Transverse colon (tissue), 4 donors: ENCODE measurements around the gene RPS6KA3. TPM values are rescaled to one million over a fixed set of nuclear protein-coding genes. Genes with fewer than 3 reads are reported as not detected.

Experiments used
- DNase-seq: peaks from one replicate; pipeline ENCODE4 v3.0.0-alpha.2; 2019
- H3K27ac ChIP-seq, 4 donors: fragments of 200-600 bp; sonication (generic); 2 replicates each; pipeline ENCODE4 v1.5.1; 2016 to 2018; ENCODE audit warnings: inconsistent platforms in 4 of 4
- H3K27me3 ChIP-seq: fragments of 200-600 bp; sonication (generic); 2 replicates; pipeline ENCODE4 v1.5.1; 2017; ENCODE audit warnings: inconsistent platforms
- H3K36me3 ChIP-seq, 4 donors: fragments of 200-600 bp; sonication (generic); 2 replicates each; pipeline ENCODE4 v1.5.1; 2017 to 2019; ENCODE audit warnings: inconsistent platforms in 4 of 4
- H3K4me1 ChIP-seq, 4 donors: fragments of 200-600 bp; sonication (generic); 2 replicates each; pipeline ENCODE4 v1.5.1; 2017 to 2020; ENCODE audit warnings: inconsistent platforms in 4 of 4
- H3K4me3 ChIP-seq, 4 donors: fragments of 200-600 bp; sonication (generic); 1 replicate in 1 of 4; 2 replicates in 3 of 4; pipeline versions ENCODE4 v1.5.1 to v1.6.1; 2017 to 2019; ENCODE audit warnings: inconsistent platforms in 4 of 4
- H3K9me3 ChIP-seq, 2 donors: fragments of 200-600 bp; sonication (generic); 2 replicates each; pipeline ENCODE4 v1.5.1; 2017 to 2019; ENCODE audit warnings: inconsistent platforms in 2 of 2
- EP300 ChIP-seq: sonication (generic); formaldehyde crosslinking; IDR thresholded peaks from one replicate; pipeline ENCODE4 v1.6.1; 2017; ENCODE audit warnings: antibody characterized with exemption, low read depth
- POLR2A ChIP-seq: fragments of 450-650 bp; IDR thresholded peaks from one replicate; pipeline ENCODE4 v1.6.1; 2016; ENCODE audit warnings: antibody characterized with exemption, mild to moderate bottlenecking, moderate library complexity
- POLR2AphosphoS5 ChIP-seq, 3 donors: sonication (generic); formaldehyde crosslinking; IDR thresholded peaks; one replicate each; pipeline ENCODE4 v1.6.1; 2016; ENCODE audit warnings: antibody characterized with exemption in 3 of 3
- WGBS, 2 donors: methylation state at CpG; one replicate each; pipeline ENCODE4 v1.1.5; 2018; ENCODE audit warnings: low coverage in 1 of 2; 5-methylcytosine and 5-hydroxymethylcytosine counted together
- in situ Hi-C, 4 donors: fragments of 200-750 bp; cut with MboI; loops; one replicate each; pipeline versions ENCODE4 v1.15.0 to v1.15.1; 2017; ENCODE audit warnings: low sequenced_read_pairs in 3 of 4, low pct_ligation_motif_present in 1 of 4, low pct_unique_long_range_greater_than_20kb in 1 of 4
- intact Hi-C: fragments of 100-400 bp; cut with DNase I; formaldehyde crosslinking; loops from one replicate; pipeline ENCODE4 v1.15.1; 2023; ENCODE audit warnings: low total_unique reads
- total RNA-seq, 4 donors: library from RNA; depleted of rRNA; stranded (reverse); fragments of >200 nt; gene quantifications; one replicate each; pipeline ENCODE4 v1.1.0, GENCODE V29; 2016
- TF ChIP-seq, protein P1 (sequence below), 5 experiments: fragments of 200-600 bp in 3 of 5; fragments of 450-650 bp in 2 of 5; sonication (generic) in 3 of 5; IDR thresholded peaks; 1 replicate in 2 of 5; 2 replicates in 3 of 5; pipeline ENCODE4 v1.5.1; 2016 to 2017; ENCODE audit warnings: antibody characterized with exemption in 5 of 5, inconsistent platforms in 3 of 5, mild to moderate bottlenecking in 2 of 5, moderate library complexity in 1 of 5

Gene RPS6KA3
- total RNA-seq, 4 donors from 2014 or later: 28.7 to 73.0 (median 49.8) TPM

DNA sequence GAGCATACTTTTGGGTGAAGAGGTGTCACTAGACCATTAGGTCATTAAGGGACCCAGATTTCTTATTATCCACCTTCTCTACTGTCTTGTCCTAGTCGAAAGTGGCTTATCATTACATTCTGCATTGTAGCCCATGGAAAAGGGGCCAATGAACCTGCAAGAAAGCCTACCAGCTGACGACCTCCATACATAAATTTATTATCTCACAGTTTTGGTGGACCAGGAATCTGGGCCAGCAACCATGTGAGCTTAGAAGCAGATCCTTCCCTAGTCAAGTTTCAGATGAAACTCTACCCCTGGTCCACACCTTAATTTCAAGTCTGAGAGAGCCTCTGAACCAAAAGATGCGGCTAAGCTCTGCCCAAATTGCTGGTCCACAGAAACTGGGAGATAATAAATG lies 37.6 kb downstream of the RPS6KA3 start:
- H3K9me3 ChIP-seq: no peaks in the 10 kb centered on the region
- no peaks in the 10 kb centered on the region for H3K36me3 ChIP-seq
- intact Hi-C loops (no loop called here), in situ Hi-C loops (no loop called here)
- DNase-seq: no peak
- H3K27ac ChIP-seq: no peak overlapping the region
- H3K4me3 ChIP-seq: no peak overlapping the region
- 63 to 100% methylated on average over 1 to 3 of the region's 3 CpGs for WGBS, 2 donors
- no peak for TF ChIP-seq POLR2A
- TF ChIP-seq POLR2AphosphoS5 (IDR thresholded peaks at IDR 0.05): no peak
- TF ChIP-seq, protein P1, sequence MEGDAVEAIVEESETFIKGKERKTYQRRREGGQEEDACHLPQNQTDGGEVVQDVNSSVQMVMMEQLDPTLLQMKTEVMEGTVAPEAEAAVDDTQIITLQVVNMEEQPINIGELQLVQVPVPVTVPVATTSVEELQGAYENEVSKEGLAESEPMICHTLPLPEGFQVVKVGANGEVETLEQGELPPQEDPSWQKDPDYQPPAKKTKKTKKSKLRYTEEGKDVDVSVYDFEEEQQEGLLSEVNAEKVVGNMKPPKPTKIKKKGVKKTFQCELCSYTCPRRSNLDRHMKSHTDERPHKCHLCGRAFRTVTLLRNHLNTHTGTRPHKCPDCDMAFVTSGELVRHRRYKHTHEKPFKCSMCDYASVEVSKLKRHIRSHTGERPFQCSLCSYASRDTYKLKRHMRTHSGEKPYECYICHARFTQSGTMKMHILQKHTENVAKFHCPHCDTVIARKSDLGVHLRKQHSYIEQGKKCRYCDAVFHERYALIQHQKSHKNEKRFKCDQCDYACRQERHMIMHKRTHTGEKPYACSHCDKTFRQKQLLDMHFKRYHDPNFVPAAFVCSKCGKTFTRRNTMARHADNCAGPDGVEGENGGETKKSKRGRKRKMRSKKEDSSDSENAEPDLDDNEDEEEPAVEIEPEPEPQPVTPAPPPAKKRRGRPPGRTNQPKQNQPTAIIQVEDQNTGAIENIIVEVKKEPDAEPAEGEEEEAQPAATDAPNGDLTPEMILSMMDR (IDR thresholded peaks at IDR 0.05): no peak
- TF ChIP-seq EP300: no peak
- H3K4me1 ChIP-seq: peaks cover 0 to 3% (median 0%) of the 10 kb centered on the region in 4 donors
- no peaks in the 10 kb centered on the region for H3K27me3 ChIP-seq

DNA sequence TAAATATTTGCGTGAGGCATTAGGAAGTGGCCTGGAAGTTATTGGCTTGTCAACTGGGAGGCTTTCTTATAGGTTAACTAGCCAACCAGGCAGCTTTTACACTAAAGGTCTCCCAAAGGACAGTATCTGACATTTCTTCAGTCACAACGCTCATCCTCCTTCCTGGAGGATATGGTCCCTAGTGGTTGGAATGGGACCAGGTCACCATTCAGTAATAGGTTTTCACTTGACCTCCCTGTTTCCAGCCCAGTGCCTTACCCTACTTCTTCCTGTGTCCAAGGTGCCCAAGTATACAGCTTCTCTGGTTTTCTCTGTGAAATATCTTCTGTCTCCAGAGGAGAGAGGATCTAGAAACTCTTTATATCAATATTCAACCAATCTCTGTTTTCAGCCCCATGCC lies 38.5 kb downstream of the RPS6KA3 start:
- DNase-seq: no peak
- no peak for TF ChIP-seq POLR2A
- TF ChIP-seq EP300: no peak
- TF ChIP-seq, protein P1 (IDR thresholded peaks at IDR 0.05): no peak
- no peak for TF ChIP-seq POLR2AphosphoS5 (IDR thresholded peaks at IDR 0.05)
- Histone ChIP-seq H3K27me3 (no peaks in the 10 kb centered on the region), H3K9me3 (no peaks in the 10 kb centered on the region), H3K36me3 (no peaks in the 10 kb centered on the region), H3K27ac (no peak overlapping the region), H3K4me3 (no peak overlapping the region), H3K4me1 (peaks cover 0 to 3% (median 0%) of the 10 kb centered on the region in 4 donors)
- 85% methylated on average over 2 of the region's 2 CpGs; no CpG with 5 or more reads in 1 of the 2 donors for WGBS, 2 donors
- intact Hi-C loops (no loop called here), in situ Hi-C loops (no loop called here)

DNA sequence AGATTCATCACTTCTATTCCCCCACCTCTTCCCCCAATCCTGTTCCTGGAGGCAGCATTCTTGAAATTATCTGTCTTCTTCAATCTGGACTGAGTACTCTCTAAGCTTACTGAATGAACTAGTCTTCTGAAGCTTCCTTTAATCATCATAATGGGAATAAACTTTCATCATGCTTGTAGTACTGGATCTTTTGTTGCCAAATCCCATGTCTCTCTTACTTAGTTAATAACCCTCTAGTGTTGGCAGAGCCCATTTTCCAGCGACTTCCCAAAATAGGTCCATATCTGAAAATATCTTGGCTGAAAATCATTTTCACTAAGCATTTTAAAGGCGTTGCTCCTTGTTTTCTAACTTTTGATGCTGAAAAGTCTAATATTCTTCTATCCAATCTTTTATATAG lies 39.6 kb downstream of the RPS6KA3 start:
- DNase-seq: no peak
- 62 to 100% methylated on average over 1 to 2 of the region's 2 CpGs for whole genome bisulfite sequencing, 2 donors
- H3K27ac ChIP-seq: no peak overlapping the region
- TF ChIP-seq POLR2AphosphoS5 (IDR thresholded peaks at IDR 0.05) (no peak), POLR2A (no peak), EP300 (no peak)
- TF ChIP-seq, protein P1 (IDR thresholded peaks at IDR 0.05): no peak
- H3K36me3 ChIP-seq: no peaks in the 10 kb centered on the region
- peaks cover 0 to 3% (median 0%) of the 10 kb centered on the region in 4 donors for H3K4me1 ChIP-seq
- no peak overlapping the region for H3K4me3 ChIP-seq
- H3K9me3 ChIP-seq: no peaks in the 10 kb centered on the region
- intact Hi-C loops (no loop called here), in situ Hi-C loops (no loop called here)
- no peaks in the 10 kb centered on the region for H3K27me3 ChIP-seq

DNA sequence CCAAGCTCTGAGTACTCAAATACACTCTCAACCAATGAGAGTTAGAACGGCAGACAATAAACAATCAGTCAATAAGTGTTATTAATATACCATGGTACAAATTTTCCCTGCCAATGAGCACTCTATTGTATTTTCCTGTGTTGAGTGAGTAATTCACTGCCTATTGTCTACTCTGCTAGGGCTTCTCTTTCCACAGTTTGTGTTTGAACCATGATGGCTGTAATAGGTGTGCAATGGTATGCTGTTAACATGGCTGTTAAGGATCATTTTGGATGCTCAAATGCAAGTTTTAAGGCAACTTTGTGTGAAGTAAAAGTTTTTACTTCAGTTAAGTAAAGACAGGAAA lies 41.2 kb downstream of the RPS6KA3 start:
- in situ Hi-C loops: no loop called here
- Histone ChIP-seq H3K27me3 (no peaks in the 10 kb centered on the region), H3K27ac (no peak overlapping the region), H3K9me3 (no peaks in the 10 kb centered on the region), H3K4me1 (peaks cover 0 to 3% (median 0%) of the 10 kb centered on the region in 4 donors), H3K36me3 (no peaks in the 10 kb centered on the region), H3K4me3 (no peak overlapping the region)
- intact Hi-C loops: no loop called here
- no peak for DNase-seq
- 61% methylated on average over 1 of the region's 1 CpG; no CpG with 5 or more reads in 1 of the 2 donors for WGBS, 2 donors
- TF ChIP-seq EP300 (no peak), POLR2A (no peak), POLR2AphosphoS5 (IDR thresholded peaks at IDR 0.05) (no peak)
- TF ChIP-seq, protein P1 (IDR thresholded peaks at IDR 0.05): no peak
